HepG2 (cell line): ENCODE data around the gene DOC2A. TPM values are rescaled to one million over a fixed set of nuclear protein-coding genes. Genes with fewer than 3 reads are reported as not detected.
"Not testable (repeated sequence)": the region's sequence is repeated elsewhere in the genome, so short reads cannot be mapped to it uniquely, and the experiment has no call there.

Source experiments
- ATAC-seq: fragments of 200-7000 bp; cut with Tn5 transposase; 3 replicates; pipeline ENCODE4 v1.9.1; 2020; ENCODE audit warnings: mild to moderate bottlenecking, moderate library complexity
- BruUV-seq: library from RNA; stranded (reverse); fragments of 400-500 nt; replicated peaks from 2 replicates; lab custom pipeline; 2021; lab: Mats Ljungman, UMichigan
- CTCF ChIA-PET: fragments of 300-600 bp; formaldehyde crosslinking; extraction: SDS; loops from one replicate; lab custom pipeline; 2021; ENCODE audit warnings: low total read pairs, inconsistent platforms, low intra/inter-chr PET ratio; lab: Yijun Ruan, JAX
- POLR2A ChIA-PET: fragments of 350-600 bp; sonication (Branson Sonifier 250); formaldehyde crosslinking; loops from one replicate; lab custom pipeline; 2020; ENCODE audit warnings: antibody characterized with exemption, inconsistent platforms; lab: Yijun Ruan, JAX
- DNase-seq: peaks from one replicate; pipeline ENCODE4 v3.0.0-alpha.2; 2015; ENCODE audit warnings: low spot score
- FAIRE-seq: peaks from 3 replicates; lab custom pipeline; 2011; peaks lifted over from hg19 to GRCh38; lab: Jason Lieb, UNC
- H2AFZ ChIP-seq: one replicate; pipeline ENCODE4 v1.6.1; 2011; ENCODE audit warnings: low read length, inconsistent platforms
- H3K27ac ChIP-seq: fragments of 300-600 bp; 3 replicates; pipeline ENCODE4 v1.8.0; 2011; ENCODE audit warnings: mixed run types, mild to moderate bottlenecking, mixed read lengths, low read length, inconsistent platforms; ENCODE audit not compliant: insufficient read depth; ENCODE audit errors: extremely low read length
- H3K27me3 ChIP-seq, 2 experiments: fragments of 200-600 bp in 1 of 2; 2 replicates in 1 of 2; 3 replicates in 1 of 2; pipeline versions ENCODE4 v1.6.0 to v1.8.0; 2011; ENCODE audit warnings: low read length in 2 of 2, mild to moderate bottlenecking in 2 of 2, moderate library complexity in 2 of 2, inconsistent platforms in 1 of 2; ENCODE audit not compliant: insufficient read depth in 2 of 2, control insufficient read depth in 1 of 2
- H3K36me3 ChIP-seq, 2 experiments: fragments of 200-600 bp in 1 of 2; replicated peaks in 1 of 2; 2 replicates in 1 of 2; 3 replicates in 1 of 2; pipeline versions ENCODE4 v1.5.1 to v1.8.0; 2011; ENCODE audit warnings: low read length in 2 of 2, inconsistent platforms in 1 of 2; ENCODE audit not compliant: insufficient read depth in 2 of 2, control insufficient read depth in 1 of 2
- H3K4me1 ChIP-seq: 2 replicates; pipeline ENCODE4 v1.5.1; 2012; ENCODE audit warnings: low read length, inconsistent platforms; ENCODE audit not compliant: insufficient read depth
- H3K4me2 ChIP-seq: 2 replicates; pipeline ENCODE4 v1.6.0; 2011; ENCODE audit warnings: low read depth, low read length, inconsistent platforms
- H3K4me3 ChIP-seq, 3 experiments: fragments of 200-600 bp in 1 of 3; sonication (generic), shearing (Covaris generic) in 1 of 3; replicated peaks in 1 of 3; 2 replicates each; pipeline ENCODE4 v1.5.1; 2011 to 2016; ENCODE audit warnings: low read length in 3 of 3, inconsistent platforms in 2 of 3, low read depth in 2 of 3, mild to moderate bottlenecking in 2 of 3, control low read depth in 1 of 3, mixed read lengths in 1 of 3; ENCODE audit not compliant: insufficient read depth in 1 of 3
- H3K79me2 ChIP-seq: one replicate; pipeline ENCODE4 v1.6.1; 2011; ENCODE audit warnings: low read length, inconsistent platforms; ENCODE audit not compliant: insufficient read depth
- H3K9ac ChIP-seq: 2 replicates; pipeline ENCODE4 v1.6.0; 2011; ENCODE audit warnings: mild to moderate bottlenecking, low read depth, low read length, inconsistent platforms; ENCODE audit not compliant: insufficient read depth
- H3K9me3 ChIP-seq: 2 replicates; pipeline ENCODE4 v1.5.1; 2012; ENCODE audit warnings: mild to moderate bottlenecking, low read length
- H4K20me1 ChIP-seq: 2 replicates; pipeline ENCODE4 v1.6.0; 2011; ENCODE audit warnings: inconsistent platforms, mild to moderate bottlenecking, low read length, moderate library complexity; ENCODE audit not compliant: insufficient read depth
- POLR2A ChIP-seq, 2 experiments: IDR thresholded peaks; 2 replicates each; pipeline ENCODE4 v1.6.1; 2011; ENCODE audit warnings: low read depth in 2 of 2, low read length in 2 of 2, mild to moderate bottlenecking in 1 of 2, moderate library complexity in 1 of 2; ENCODE audit not compliant: insufficient read depth in 1 of 2
- RFX5 ChIP-seq: IDR thresholded peaks from 2 replicates; pipeline ENCODE4 v1.6.1; 2011; ENCODE audit warnings: low read depth, low read length, improper control_type of control experiment
- ZNF205 ChIP-seq: IDR thresholded peaks from 2 replicates; pipeline ENCODE4 v1.6.1; 2018; ENCODE audit warnings: missing biosample characterization, missing genetic modification reagents
- WGBS: methylation state at CpG from one replicate; pipeline ENCODE4 v1.1.6; 2017; ENCODE audit warnings: low lambda C conversion rate; 5-methylcytosine and 5-hydroxymethylcytosine counted together
- in situ Hi-C: cut with HindIII; loops from 2 replicates; pipeline ENCODE4 v1.10.0; 2017; ENCODE audit warnings: low pct_unique_long_range_greater_than_20kb; ENCODE audit not compliant: extremely low pct_ligation_motif_present
- intact Hi-C: fragments of 100-400 bp; cut with micrococcal nuclease; formaldehyde crosslinking; loops from one replicate; pipeline ENCODE4 v1.10.0; 2022; ENCODE audit not compliant: unreplicated experiment
- polyA plus RNA-seq, 8 experiments: library from polyadenylated mRNA; depleted of rRNA in 3 of 8; stranded (reverse) in 7 of 8; unstranded in 1 of 8; fragments of >200 nt; fragmentation: Illumina TruSeq in 4 of 8; extraction: Trizol in 4 of 8; gene quantifications; 2 replicates each; pipeline versions ENCODE4 v1.2.1 to v1.2.3, GENCODE V29; 2011 to 2016; ENCODE audit warnings: low read depth in 4 of 8, missing spikeins in 1 of 8, mixed read lengths in 1 of 8; ENCODE audit not compliant: insufficient read depth in 1 of 8
- total RNA-seq, 5 experiments: library from RNA; depleted of rRNA; stranded (reverse); fragments of >200 nt; fragmentation: Illumina TruSeq; extraction: Trizol; gene quantifications; 2 replicates each; pipeline ENCODE4 v1.2.3, GENCODE V29; 2016; ENCODE audit warnings: low read depth in 1 of 5
- TF ChIP-seq, protein P1 (sequence below): sonication (generic); formaldehyde crosslinking; IDR thresholded peaks from 2 replicates; pipeline ENCODE4 v1.8.1; 2023; ENCODE audit warnings: missing genetic modification reagents, inconsistent platforms, borderline replicate concordance
- TF ChIP-seq, protein P2 (sequence below): sonication (generic); formaldehyde crosslinking; IDR thresholded peaks from 2 replicates; pipeline ENCODE4 v1.4.0; 2020; ENCODE audit warnings: missing genetic modification reagents
- TF ChIP-seq, protein P3 (sequence below): sonication (generic); formaldehyde crosslinking; conservative IDR thresholded peaks from 2 replicates; pipeline ENCODE4 v1.8.0; 2022; ENCODE audit warnings: low read depth, missing genetic modification reagents

DOC2A gene
- total and polyA plus RNA-seq, 2 of the 13 experiments (the other 11 are each of a cell fraction or from before 2014, with no cell fraction given), result 0.15 to 0.55 TPM

DNA sequence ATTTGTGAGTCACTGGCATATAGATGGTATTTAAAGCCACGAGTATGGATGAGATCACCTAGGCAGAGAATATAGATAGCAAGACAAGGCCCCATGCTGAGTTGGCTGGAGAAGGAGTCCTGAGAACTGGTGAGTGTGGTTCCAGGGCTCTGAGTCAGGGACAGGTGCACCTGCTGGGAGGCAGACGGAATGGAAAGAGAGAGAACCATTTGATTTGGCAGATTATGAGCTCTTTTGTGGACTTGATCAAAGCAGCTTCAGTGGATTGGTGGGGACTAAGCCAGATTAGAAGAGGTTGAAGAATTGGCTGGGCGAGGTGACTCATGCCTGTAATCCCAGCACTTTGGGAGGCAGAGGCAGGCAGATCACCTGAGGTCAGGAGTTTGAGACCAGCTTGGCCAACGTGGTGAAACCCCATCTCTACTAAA lies 7.9 kb upstream of the DOC2A start (continued):
- TF ChIP-seq, protein P1, sequence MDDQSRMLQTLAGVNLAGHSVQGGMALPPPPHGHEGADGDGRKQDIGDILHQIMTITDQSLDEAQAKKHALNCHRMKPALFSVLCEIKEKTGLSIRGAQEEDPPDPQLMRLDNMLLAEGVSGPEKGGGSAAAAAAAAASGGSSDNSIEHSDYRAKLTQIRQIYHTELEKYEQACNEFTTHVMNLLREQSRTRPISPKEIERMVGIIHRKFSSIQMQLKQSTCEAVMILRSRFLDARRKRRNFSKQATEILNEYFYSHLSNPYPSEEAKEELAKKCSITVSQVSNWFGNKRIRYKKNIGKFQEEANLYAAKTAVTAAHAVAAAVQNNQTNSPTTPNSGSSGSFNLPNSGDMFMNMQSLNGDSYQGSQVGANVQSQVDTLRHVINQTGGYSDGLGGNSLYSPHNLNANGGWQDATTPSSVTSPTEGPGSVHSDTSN (CRISPR knock-in tag), result no peak
- TF ChIP-seq RFX5, result no peak
- TF ChIP-seq POLR2A (IDR thresholded peaks at IDR 0.05; ENCODE audit: insufficient read depth in 1 of 2, low read depth in 2 of 2, low read length in 2 of 2), result no peak

DNA sequence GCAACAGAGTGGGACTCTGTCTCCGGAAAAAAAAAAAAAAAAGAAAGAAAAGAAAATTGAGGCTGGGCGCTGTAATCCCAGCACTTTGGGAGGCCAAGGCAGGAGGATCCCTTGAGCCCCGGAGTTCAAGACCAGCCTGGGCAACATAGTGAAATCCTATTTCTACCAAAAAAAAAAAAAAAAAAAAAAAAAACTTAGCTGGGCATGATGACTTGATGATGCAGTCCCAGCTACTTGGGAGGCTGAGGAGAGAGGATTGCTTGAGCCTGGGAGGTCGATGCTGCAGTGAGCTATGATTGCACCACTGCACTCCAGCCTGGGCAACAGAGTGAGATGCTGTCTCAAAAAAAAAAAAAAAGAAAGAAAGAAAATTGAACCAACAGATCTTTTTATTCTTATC lies 7.1 kb upstream of the DOC2A start:
- H3K79me2 ChIP-seq, in situ Hi-C loops, H2AFZ ChIP-seq, H3K9ac ChIP-seq, BruUV-seq, intact Hi-C loops, H3K9me3 ChIP-seq, H3K4me2 ChIP-seq, ATAC-seq, H3K4me3 ChIP-seq, H4K20me1 ChIP-seq, DNase-seq, CTCF ChIA-PET, H3K27ac ChIP-seq, H3K36me3 ChIP-seq, FAIRE-seq: not testable (repeated sequence)
- Histone ChIP-seq H3K4me1 (peaks cover 22% of the 10 kb centered on the region), H3K27me3 (peaks cover under 1 to 19% of the 10 kb centered on the region in 2 experiments; a peak in 4 of 5 replicates)
- WGBS, result 50% methylated on average over 4 of the region's 4 CpGs
- POLR2A ChIA-PET, result interaction anchor here (0.6 kb wide), 1 partner anchor 45 kb away, joined by 3 read pairs; no protein-coding TSS in a partner anchor

DNA sequence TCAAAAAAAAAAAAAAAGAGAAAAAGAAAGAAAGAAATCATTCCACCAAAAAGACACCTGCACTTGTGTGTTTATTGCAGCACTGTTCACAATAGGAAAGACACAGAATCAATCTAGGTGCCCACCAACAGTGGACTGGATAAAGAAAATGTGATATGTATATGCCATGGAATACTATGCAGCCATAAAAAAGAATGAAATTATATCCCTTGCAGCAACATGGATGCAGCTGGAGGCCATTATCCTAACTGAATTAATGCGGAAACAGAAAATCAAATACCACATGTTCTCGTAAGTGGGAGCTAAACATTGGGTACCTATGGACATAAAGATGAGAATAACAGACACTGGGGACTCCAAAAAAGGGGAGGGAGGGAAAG lies 6.4 kb upstream of the DOC2A start:
- Histone ChIP-seq H4K20me1 (no peaks in the 10 kb centered on the region), H3K9me3 (no peaks in the 10 kb centered on the region), H3K79me2 (no peaks in the 10 kb centered on the region), H3K4me1 (peaks cover 26% of the 10 kb centered on the region), H3K27ac (no peak overlapping the region)
- TF ChIP-seq, protein P2, sequence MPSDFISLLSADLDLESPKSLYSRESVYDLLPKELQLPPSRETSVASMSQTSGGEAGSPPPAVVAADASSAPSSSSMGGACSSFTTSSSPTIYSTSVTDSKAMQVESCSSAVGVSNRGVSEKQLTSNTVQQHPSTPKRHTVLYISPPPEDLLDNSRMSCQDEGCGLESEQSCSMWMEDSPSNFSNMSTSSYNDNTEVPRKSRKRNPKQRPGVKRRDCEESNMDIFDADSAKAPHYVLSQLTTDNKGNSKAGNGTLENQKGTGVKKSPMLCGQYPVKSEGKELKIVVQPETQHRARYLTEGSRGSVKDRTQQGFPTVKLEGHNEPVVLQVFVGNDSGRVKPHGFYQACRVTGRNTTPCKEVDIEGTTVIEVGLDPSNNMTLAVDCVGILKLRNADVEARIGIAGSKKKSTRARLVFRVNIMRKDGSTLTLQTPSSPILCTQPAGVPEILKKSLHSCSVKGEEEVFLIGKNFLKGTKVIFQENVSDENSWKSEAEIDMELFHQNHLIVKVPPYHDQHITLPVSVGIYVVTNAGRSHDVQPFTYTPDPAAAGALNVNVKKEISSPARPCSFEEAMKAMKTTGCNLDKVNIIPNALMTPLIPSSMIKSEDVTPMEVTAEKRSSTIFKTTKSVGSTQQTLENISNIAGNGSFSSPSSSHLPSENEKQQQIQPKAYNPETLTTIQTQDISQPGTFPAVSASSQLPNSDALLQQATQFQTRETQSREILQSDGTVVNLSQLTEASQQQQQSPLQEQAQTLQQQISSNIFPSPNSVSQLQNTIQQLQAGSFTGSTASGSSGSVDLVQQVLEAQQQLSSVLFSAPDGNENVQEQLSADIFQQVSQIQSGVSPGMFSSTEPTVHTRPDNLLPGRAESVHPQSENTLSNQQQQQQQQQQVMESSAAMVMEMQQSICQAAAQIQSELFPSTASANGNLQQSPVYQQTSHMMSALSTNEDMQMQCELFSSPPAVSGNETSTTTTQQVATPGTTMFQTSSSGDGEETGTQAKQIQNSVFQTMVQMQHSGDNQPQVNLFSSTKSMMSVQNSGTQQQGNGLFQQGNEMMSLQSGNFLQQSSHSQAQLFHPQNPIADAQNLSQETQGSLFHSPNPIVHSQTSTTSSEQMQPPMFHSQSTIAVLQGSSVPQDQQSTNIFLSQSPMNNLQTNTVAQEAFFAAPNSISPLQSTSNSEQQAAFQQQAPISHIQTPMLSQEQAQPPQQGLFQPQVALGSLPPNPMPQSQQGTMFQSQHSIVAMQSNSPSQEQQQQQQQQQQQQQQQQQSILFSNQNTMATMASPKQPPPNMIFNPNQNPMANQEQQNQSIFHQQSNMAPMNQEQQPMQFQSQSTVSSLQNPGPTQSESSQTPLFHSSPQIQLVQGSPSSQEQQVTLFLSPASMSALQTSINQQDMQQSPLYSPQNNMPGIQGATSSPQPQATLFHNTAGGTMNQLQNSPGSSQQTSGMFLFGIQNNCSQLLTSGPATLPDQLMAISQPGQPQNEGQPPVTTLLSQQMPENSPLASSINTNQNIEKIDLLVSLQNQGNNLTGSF (CRISPR knock-in tag), result no peak
- TF ChIP-seq, protein P3, sequence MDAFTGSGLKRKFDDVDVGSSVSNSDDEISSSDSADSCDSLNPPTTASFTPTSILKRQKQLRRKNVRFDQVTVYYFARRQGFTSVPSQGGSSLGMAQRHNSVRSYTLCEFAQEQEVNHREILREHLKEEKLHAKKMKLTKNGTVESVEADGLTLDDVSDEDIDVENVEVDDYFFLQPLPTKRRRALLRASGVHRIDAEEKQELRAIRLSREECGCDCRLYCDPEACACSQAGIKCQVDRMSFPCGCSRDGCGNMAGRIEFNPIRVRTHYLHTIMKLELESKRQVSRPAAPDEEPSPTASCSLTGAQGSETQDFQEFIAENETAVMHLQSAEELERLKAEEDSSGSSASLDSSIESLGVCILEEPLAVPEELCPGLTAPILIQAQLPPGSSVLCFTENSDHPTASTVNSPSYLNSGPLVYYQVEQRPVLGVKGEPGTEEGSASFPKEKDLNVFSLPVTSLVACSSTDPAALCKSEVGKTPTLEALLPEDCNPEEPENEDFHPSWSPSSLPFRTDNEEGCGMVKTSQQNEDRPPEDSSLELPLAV, result no peak
- TF ChIP-seq ZNF205 (CRISPR knock-in tag), result no peak
- TF ChIP-seq, all 625 proteins: peak for 0
- no TSS peak for BruUV-seq
- Histone ChIP-seq H3K9ac (no peak overlapping the region), H3K36me3 (no peaks in the 10 kb centered on the region), H3K27me3 (peaks cover 0 to 21% of the 10 kb centered on the region in 2 experiments; a peak in 3 of 5 replicates), H2AFZ (no peak overlapping the region), H3K4me3 (no peak overlapping the region), H3K4me2 (no peak overlapping the region)
- ChIA-PET CTCF (no interaction called here), POLR2A (interaction anchor here (1.0 kb wide), 1 partner anchor 118 kb away, joined by 5 read pairs; the partner anchor contains the start of gene SEZ6L2)
- WGBS, result 86% methylated on average over 2 of the region's 2 CpGs
- no peak for ATAC-seq
- intact Hi-C loops (no loop called here), in situ Hi-C loops (no loop called here)
- DNase-seq, result no peak
- FAIRE-seq, result no peak
